Measurements from ENCODE around the gene TUT1.

Gene TUT1

GRCh38 chr11:62600367-62601121 lies 9.2 kb upstream of the TUT1 start:
- no peak for DNase-seq (ENCODE audit: low spot score)

GRCh38 chr11:62599901-62600300 lies 8.6 kb upstream of the TUT1 start:
- no peak for TF ChIP-seq CTCF (IDR thresholded peaks at IDR 0.05; ENCODE audit: borderline replicate concordance, control extremely low read depth, extremely low read depth, insufficient read depth, missing control alignments)
- no peak for DNase-seq (ENCODE audit: low spot score)
- in situ Hi-C loops (cut with MboI; ENCODE audit: low sequenced_read_pairs, unreplicated experiment): no loop called here

More at GRCh38 chr11:62600367-62601121, 9.2 kb upstream of the TUT1 start:
- in situ Hi-C loops (cut with MboI; ENCODE audit: low sequenced_read_pairs, unreplicated experiment): no loop called here
- TF ChIP-seq CTCF (IDR thresholded peaks at IDR 0.05; ENCODE audit: borderline replicate concordance, control extremely low read depth, extremely low read depth, insufficient read depth, missing control alignments): no peak

GRCh38 chr11:62599069-62599696 lies 7.9 kb upstream of the TUT1 start:
- TF ChIP-seq CTCF (IDR thresholded peaks at IDR 0.05; ENCODE audit: borderline replicate concordance, control extremely low read depth, extremely low read depth, insufficient read depth, missing control alignments): no peak

GRCh38 chr11:62595124-62595523 lies 3.8 kb upstream of the TUT1 start:
- no peak for TF ChIP-seq CTCF (IDR thresholded peaks at IDR 0.05; ENCODE audit: borderline replicate concordance, control extremely low read depth, extremely low read depth, insufficient read depth, missing control alignments)
- in situ Hi-C loops (cut with MboI; ENCODE audit: low sequenced_read_pairs, unreplicated experiment): no loop called here
- DNase-seq (ENCODE audit: low spot score): no peak

More at GRCh38 chr11:62599069-62599696, 7.9 kb upstream of the TUT1 start:
- DNase-seq (ENCODE audit: low spot score): peak; percentile 94
- in situ Hi-C loops (cut with MboI; ENCODE audit: low sequenced_read_pairs, unreplicated experiment): no loop called here

GRCh38 chr11:62593434-62594044 lies 2.2 kb upstream of the TUT1 start:
- peak; percentile 61 for TF ChIP-seq CTCF (IDR thresholded peaks at IDR 0.05; ENCODE audit: borderline replicate concordance, control extremely low read depth, extremely low read depth, insufficient read depth, missing control alignments)
- DNase-seq (ENCODE audit: low spot score): peak; percentile 72
- in situ Hi-C loops (cut with MboI; ENCODE audit: low sequenced_read_pairs, unreplicated experiment): no loop called here

GRCh38 chr11:62592989-62593421 lies 1.7 kb upstream of the TUT1 start:
- in situ Hi-C loops (cut with MboI; ENCODE audit: low sequenced_read_pairs, unreplicated experiment): no loop called here
- no peak for DNase-seq (ENCODE audit: low spot score)
- TF ChIP-seq CTCF (IDR thresholded peaks at IDR 0.05; ENCODE audit: borderline replicate concordance, control extremely low read depth, extremely low read depth, insufficient read depth, missing control alignments): no peak
